AG09309 (cell line): ENCODE results near the gene F13B.

Experiments used
- DNase-seq: peaks from one replicate; pipeline ENCODE4 v3.0.0-alpha.2; 2010; ENCODE audit warnings: low read depth
- H3K4me3 ChIP-seq: 2 replicates; pipeline ENCODE4 v1.5.1; 2011; ENCODE audit warnings: mild to moderate bottlenecking, low read depth, low read length, moderate library complexity; ENCODE audit not compliant: control insufficient read depth
- TF ChIP-seq, protein P1 (sequence below): IDR thresholded peaks from 2 replicates; pipeline ENCODE4 v1.5.1; 2011; ENCODE audit warnings: mild to moderate bottlenecking, low read depth, low read length, inconsistent platforms; ENCODE audit not compliant: insufficient read depth, control insufficient read depth; ENCODE audit errors: missing control alignments

The F13B gene

DNA sequence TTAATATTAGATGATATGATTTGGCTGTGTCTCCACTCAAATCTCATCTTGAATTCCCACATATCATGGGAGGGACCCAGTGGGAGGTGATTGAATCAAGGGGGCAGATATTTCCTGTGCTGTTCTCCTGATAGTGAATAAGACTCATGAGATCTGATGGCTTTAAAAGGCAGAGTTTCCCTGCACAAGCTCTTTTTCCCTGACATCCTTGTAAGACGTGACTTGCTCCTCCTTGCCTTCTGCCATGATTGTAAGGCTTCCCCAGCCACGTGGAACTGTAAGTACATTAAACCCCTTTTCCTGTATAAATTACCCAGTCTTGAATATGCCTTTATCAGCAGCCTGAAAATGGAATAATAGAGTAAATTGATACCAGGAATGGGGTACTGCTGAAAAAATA is 13.3 kb upstream of the F13B start:
- TF ChIP-seq, protein P1, sequence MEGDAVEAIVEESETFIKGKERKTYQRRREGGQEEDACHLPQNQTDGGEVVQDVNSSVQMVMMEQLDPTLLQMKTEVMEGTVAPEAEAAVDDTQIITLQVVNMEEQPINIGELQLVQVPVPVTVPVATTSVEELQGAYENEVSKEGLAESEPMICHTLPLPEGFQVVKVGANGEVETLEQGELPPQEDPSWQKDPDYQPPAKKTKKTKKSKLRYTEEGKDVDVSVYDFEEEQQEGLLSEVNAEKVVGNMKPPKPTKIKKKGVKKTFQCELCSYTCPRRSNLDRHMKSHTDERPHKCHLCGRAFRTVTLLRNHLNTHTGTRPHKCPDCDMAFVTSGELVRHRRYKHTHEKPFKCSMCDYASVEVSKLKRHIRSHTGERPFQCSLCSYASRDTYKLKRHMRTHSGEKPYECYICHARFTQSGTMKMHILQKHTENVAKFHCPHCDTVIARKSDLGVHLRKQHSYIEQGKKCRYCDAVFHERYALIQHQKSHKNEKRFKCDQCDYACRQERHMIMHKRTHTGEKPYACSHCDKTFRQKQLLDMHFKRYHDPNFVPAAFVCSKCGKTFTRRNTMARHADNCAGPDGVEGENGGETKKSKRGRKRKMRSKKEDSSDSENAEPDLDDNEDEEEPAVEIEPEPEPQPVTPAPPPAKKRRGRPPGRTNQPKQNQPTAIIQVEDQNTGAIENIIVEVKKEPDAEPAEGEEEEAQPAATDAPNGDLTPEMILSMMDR = no peak
- no peak for DNase-seq
- no peak overlapping the region for H3K4me3 ChIP-seq

DNA sequence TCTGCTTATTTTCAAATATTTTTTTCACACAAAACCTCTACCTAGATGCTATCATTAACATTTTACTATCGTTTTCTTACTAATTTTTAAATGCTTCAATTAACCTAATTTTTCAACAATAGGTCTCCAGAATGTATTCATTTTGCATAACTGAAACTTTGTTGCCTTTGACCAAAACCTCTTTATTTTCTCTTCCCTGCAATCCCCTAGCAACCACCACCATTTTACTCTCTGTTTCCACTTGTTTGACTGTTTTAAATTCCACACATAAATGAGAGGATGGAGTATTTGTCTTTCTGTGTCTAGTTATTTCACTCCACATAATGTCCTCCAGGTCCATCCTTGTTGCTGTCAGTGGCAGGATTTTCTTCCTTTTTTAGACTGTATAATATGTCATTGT is 9.5 kb upstream of the F13B start:
- TF ChIP-seq, protein P1 = no peak
- no peak for DNase-seq
- no peak overlapping the region for H3K4me3 ChIP-seq

DNA sequence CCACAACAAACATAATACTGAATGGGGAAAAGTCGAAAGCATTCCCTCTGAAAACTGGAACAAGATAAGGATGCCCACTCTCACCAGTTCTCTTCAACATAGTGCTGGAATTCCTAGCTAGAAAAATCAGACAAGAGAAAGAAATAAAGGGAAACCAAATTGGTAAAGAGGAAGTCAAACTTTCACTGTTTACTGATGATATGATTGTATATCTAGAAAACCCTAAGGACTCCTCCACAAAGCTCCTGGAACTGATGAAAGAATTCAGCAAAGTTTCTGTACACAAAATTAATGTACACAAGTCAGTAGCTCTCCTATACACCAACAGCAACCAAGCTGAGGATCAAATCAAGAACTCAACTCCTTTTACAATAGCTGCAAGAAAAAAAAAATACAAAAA is 6.9 kb upstream of the F13B start:
- TF ChIP-seq, protein P1 = no peak
- DNase-seq = no peak
- no peak overlapping the region for H3K4me3 ChIP-seq

DNA sequence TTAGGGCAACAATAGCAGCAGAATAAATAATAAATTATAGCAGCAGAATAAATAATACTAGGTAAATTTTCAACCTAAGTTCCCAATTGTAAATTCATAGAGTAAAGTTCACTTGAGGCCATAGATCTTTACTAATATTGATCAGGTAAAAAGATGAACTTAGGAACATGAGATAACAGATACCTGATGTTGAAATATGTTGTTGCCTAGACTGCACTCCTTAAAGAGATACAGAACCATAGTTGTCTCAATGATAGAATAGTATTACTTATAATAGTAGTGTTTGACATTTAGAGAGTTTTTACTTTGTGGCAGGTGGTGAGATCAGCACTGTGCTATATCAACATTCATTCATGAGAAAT is 378 bp upstream of the F13B start:
- H3K4me3 ChIP-seq = no peak overlapping the region
- TF ChIP-seq, protein P1 = no peak
- DNase-seq = no peak

DNA sequence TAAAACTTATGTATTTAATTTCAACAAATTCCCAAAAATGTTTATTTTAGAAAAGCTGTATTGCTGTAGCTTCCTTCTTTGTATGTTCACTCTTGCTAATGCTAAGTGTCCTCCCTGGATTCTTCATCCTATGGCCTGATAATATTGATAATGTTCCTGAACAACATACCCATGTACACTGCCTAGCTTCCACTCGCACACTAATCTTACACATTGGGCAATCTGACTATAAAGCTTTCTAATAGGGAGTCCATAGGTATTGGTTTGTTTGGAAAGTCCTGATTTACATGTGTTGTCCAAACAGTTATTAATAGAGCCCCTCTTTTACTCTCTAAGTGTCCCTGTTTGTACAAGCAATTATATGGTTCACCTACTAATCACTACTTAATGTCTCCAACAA is 783 bp downstream of the F13B start:
- H3K4me3 ChIP-seq = no peak overlapping the region
- TF ChIP-seq, protein P1 = no peak
- no peak for DNase-seq

DNA sequence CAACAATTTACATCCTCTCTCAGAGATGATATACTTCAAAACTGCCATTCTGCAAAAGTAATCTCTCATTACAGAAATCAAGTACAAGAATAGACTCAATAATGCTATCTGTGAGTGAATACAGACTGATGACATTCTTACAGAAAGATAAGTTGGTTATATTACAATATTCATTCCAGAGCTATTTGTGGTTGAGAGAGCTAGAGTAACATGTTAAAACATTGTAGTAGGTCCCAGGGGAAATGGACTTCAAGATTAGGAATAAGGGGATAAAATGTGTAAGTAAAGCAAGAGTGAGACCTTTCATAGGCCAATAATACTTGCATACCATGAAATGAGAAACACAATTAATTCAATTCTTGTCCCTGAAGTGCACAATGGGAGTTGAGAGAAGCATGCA is 1.5 kb downstream of the F13B start:
- no peak overlapping the region for H3K4me3 ChIP-seq
- peak; percentile 38 for DNase-seq
- TF ChIP-seq, protein P1 = no peak

DNA sequence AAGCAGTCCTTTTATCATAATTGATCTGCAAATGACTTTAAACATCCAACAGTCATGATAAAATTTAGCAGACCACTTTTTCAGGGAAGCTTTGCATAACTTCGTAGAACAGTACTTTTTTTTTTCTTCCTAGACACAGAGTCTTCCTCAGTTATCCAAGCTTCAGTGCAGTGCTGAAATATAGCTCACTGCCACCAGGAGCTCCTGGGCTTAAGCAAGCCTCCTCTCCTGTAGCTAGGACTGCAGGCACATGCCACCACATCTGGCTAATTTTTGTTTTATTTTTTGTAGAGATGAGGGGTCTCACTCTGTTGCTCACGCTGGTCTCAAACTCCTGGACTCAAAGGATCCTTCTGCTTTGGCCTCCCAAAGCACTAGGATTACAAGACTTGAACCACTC is 3.8 kb downstream of the F13B start:
- H3K4me3 ChIP-seq = no peak overlapping the region
- no peak for DNase-seq
- TF ChIP-seq, protein P1 = no peak
